Measurements from ENCODE around the gene ADAT1. TPM values are rescaled to one million over a fixed set of nuclear protein-coding genes. Genes with fewer than 3 reads are reported as not detected.

Gene ADAT1
- total RNA-seq, 1 experiment from 2014 or later, result 44.2 TPM

GRCh38 chr16:75653922-75654321 lies 30.8 kb upstream of the ADAT1 start:
- no peak for ATAC-seq
- Histone ChIP-seq H3K4me1 (ENCODE audit: control insufficient read depth in 1 of 2, insufficient read depth in 2 of 2, low read length in 2 of 2) (peaks cover 5 to 10% of the 10 kb centered on the region in 2 experiments), H3K36me3 (ENCODE audit: control insufficient read depth in 1 of 2, insufficient read depth in 2 of 2, low read length in 2 of 2) (peaks cover 13 to 31% of the 10 kb centered on the region in 2 experiments; a peak in 2 of 4 replicates), H3K4me2 (ENCODE audit: low read length) (no peak overlapping the region), H3K27me3 (ENCODE audit: insufficient read depth, low read length) (no peaks in the 10 kb centered on the region), H3K9ac (ENCODE audit: low read length) (no peak overlapping the region), H2AFZ (ENCODE audit: low read depth, low read length, poor library complexity, severe bottlenecking) (no peak overlapping the region), H3K9me3 (ENCODE audit: control insufficient read depth in 1 of 2, insufficient read depth in 1 of 2, low read depth in 1 of 2, low read length in 2 of 2) (no peaks in the 10 kb centered on the region), H3K27ac (ENCODE audit: low read depth, low read length) (no peak overlapping the region), H4K20me1 (ENCODE audit: insufficient read depth) (no peaks in the 10 kb centered on the region), H3K4me3 (replicated peaks in 1 of 2; ENCODE audit: low read depth in 1 of 2, low read length in 2 of 2) (no peak overlapping the region), H3K9me2 (ENCODE audit: insufficient read depth) (no peaks in the 10 kb centered on the region), H3K79me2 (ENCODE audit: insufficient read depth, low read length) (peaks cover 55% of the 10 kb centered on the region)
- ChIA-PET CTCF (interaction anchor here (0.9 kb wide), 1 partner anchor 182 kb away, joined by 3 read pairs; no protein-coding TSS in a partner anchor), POLR2A (no interaction called here), RAD21 (ENCODE audit: low non-redundant PET in 1 of 2, low total read pairs in 2 of 2, uncharacterized antibody in 2 of 2, unreplicated experiment in 2 of 2) (no interaction called here)
- BruUV-seq (replicated peaks), result no TSS peak
- intact Hi-C loops (cut with micrococcal nuclease), result no loop called here
- no peak for DNase-seq (ENCODE audit: low read depth, low spot score)
- TF ChIP-seq REST (IDR thresholded peaks at IDR 0.05; ENCODE audit: low read depth), result no peak
- TF ChIP-seq POLR2AphosphoS5 (IDR thresholded peaks at IDR 0.05; ENCODE audit: low read depth, low read length), result no peak
- no peak for TF ChIP-seq EZH2 (IDR thresholded peaks at IDR 0.05)
- no peak for TF ChIP-seq ELF1 (IDR thresholded peaks at IDR 0.05; ENCODE audit: borderline replicate concordance, low read depth)
- TF ChIP-seq ZNF274 (IDR thresholded peaks at IDR 0.05; ENCODE audit: low read depth, low read length), result no peak
- TF ChIP-seq, protein P1, sequence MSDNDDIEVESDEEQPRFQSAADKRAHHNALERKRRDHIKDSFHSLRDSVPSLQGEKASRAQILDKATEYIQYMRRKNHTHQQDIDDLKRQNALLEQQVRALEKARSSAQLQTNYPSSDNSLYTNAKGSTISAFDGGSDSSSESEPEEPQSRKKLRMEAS (IDR thresholded peaks at IDR 0.05), result no peak
- no peak for TF ChIP-seq CBX3 (IDR thresholded peaks at IDR 0.05; ENCODE audit: low read depth)
- TF ChIP-seq POLR2A (IDR thresholded peaks at IDR 0.05; ENCODE audit: borderline replicate concordance, extremely low read depth, insufficient read depth, insufficient read length), result no peak
- no peak for TF ChIP-seq CTCF (IDR thresholded peaks at IDR 0.05 in 2 of 3, conservative IDR thresholded peaks at IDR 0.05 in 1 of 3; ENCODE audit: borderline replicate concordance in 1 of 3, insufficient read depth in 1 of 3, low read depth in 2 of 3, low read length in 2 of 3)
- TF ChIP-seq, protein P2, sequence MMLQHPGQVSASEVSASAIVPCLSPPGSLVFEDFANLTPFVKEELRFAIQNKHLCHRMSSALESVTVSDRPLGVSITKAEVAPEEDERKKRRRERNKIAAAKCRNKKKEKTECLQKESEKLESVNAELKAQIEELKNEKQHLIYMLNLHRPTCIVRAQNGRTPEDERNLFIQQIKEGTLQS (IDR thresholded peaks at IDR 0.05), result no peak
- TF ChIP-seq, protein P3, sequence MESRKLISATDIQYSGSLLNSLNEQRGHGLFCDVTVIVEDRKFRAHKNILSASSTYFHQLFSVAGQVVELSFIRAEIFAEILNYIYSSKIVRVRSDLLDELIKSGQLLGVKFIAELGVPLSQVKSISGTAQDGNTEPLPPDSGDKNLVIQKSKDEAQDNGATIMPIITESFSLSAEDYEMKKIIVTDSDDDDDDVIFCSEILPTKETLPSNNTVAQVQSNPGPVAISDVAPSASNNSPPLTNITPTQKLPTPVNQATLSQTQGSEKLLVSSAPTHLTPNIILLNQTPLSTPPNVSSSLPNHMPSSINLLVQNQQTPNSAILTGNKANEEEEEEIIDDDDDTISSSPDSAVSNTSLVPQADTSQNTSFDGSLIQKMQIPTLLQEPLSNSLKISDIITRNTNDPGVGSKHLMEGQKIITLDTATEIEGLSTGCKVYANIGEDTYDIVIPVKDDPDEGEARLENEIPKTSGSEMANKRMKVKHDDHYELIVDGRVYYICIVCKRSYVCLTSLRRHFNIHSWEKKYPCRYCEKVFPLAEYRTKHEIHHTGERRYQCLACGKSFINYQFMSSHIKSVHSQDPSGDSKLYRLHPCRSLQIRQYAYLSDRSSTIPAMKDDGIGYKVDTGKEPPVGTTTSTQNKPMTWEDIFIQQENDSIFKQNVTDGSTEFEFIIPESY (IDR thresholded peaks at IDR 0.05; ENCODE audit: extremely low read depth, insufficient replicate concordance, low read length), result no peak
- no peak for TF ChIP-seq CEBPB (IDR thresholded peaks at IDR 0.05; ENCODE audit: low read depth)
- no peak for TF ChIP-seq EZH2phosphoT487 (IDR thresholded peaks at IDR 0.05; ENCODE audit: borderline replicate concordance)
- TF ChIP-seq SP1 (IDR thresholded peaks at IDR 0.05; ENCODE audit: low read depth), result no peak
- no peak for TF ChIP-seq TCF7L2 (IDR thresholded peaks at IDR 0.05; ENCODE audit: borderline replicate concordance, extremely low read depth, insufficient read depth, insufficient read length)
- TF ChIP-seq EGR1 (IDR thresholded peaks at IDR 0.05; ENCODE audit: low read depth), result no peak
- no peak for TF ChIP-seq ZFX (IDR thresholded peaks at IDR 0.05)
- TF ChIP-seq RAD21 (IDR thresholded peaks at IDR 0.05; ENCODE audit: low read depth), result no peak
- no peak for TF ChIP-seq SIN3A (IDR thresholded peaks at IDR 0.05; ENCODE audit: low read depth)
